K562 (cell line): ENCODE data around the gene NKAPL. TPM values are rescaled to one million over a fixed set of nuclear protein-coding genes. Genes with fewer than 3 reads are reported as not detected.
A peak's percentile ranks its signal among the peaks of the same experiment; 100 is the strongest.

Source experiments
- ELF1 ChIP-seq: fragments of 200-800 bp; sonication (Bioruptor generic); IDR thresholded peaks from 2 replicates; pipeline ENCODE4 v1.6.1; 2016; ENCODE audit warnings: missing genetic modification characterization, missing compliant biosample characterization
- FOXM1 ChIP-seq, 2 experiments: fragments of 450-650 bp in 1 of 2; sonication (generic) in 1 of 2; formaldehyde crosslinking in 1 of 2; IDR thresholded peaks; 2 replicates each; pipeline versions ENCODE4 v1.6.1 to v1.9.0; 2017 to 2022; ENCODE audit warnings: low read depth in 2 of 2, mild to moderate bottlenecking in 2 of 2, missing genetic modification reagents in 1 of 2, moderate library complexity in 1 of 2
- GATAD2B ChIP-seq: fragments of 450-650 bp; IDR thresholded peaks from 2 replicates; pipeline ENCODE4 v1.6.1; 2017; ENCODE audit warnings: mild to moderate bottlenecking, borderline replicate concordance
- HDAC8 ChIP-seq: fragments of 450-650 bp; IDR thresholded peaks from 2 replicates; pipeline ENCODE4 v1.6.1; 2016; ENCODE audit warnings: mild to moderate bottlenecking, missing genetic modification characterization, moderate library complexity, missing compliant biosample characterization
- KDM5B ChIP-seq: fragments of 200-600 bp; sonication (generic); IDR thresholded peaks from 2 replicates; pipeline ENCODE4 v1.6.1; 2012; ENCODE audit warnings: low read depth, mild to moderate bottlenecking, moderate library complexity, low read length, control low read depth, inconsistent platforms; ENCODE audit not compliant: insufficient replicate concordance
- MTA1 ChIP-seq: fragments of 450-650 bp; IDR thresholded peaks from 2 replicates; pipeline ENCODE4 v1.6.1; 2017; ENCODE audit warnings: borderline replicate concordance
- NEUROD1 ChIP-seq: fragments of 150-350 bp; IDR thresholded peaks from 2 replicates; pipeline ENCODE4 v1.6.1; 2014; ENCODE audit warnings: borderline replicate concordance, low read length, low read depth; ENCODE audit not compliant: partially characterized antibody
- PKNOX1 ChIP-seq: fragments of 450-650 bp; IDR thresholded peaks from 2 replicates; pipeline ENCODE4 v1.6.1; 2016
- POLR2H ChIP-seq: IDR thresholded peaks from 2 replicates; pipeline ENCODE4 v1.6.1; 2016; ENCODE audit warnings: missing genetic modification characterization, low read depth, mild to moderate bottlenecking, control low read depth, missing compliant biosample characterization, moderate library complexity
- TAF9B ChIP-seq: fragments of 450-650 bp; IDR thresholded peaks from 2 replicates; pipeline ENCODE4 v1.6.1; 2018; ENCODE audit warnings: mild to moderate bottlenecking; ENCODE audit not compliant: partially characterized antibody
- TCF7 ChIP-seq: sonication (generic); IDR thresholded peaks from 2 replicates; pipeline ENCODE4 v1.6.1; 2016; ENCODE audit warnings: antibody characterized with exemption, borderline replicate concordance
- TFE3 ChIP-seq: fragments of 450-650 bp; formaldehyde crosslinking; IDR thresholded peaks from 2 replicates; pipeline ENCODE4 v1.4.0; 2020; ENCODE audit warnings: mild to moderate bottlenecking, mixed read lengths
- ZFPM2 ChIP-seq: fragments of 250-450 bp; sonication (Bioruptor Pico); IDR thresholded peaks from 2 replicates; pipeline ENCODE4 v1.5.1; 2022; ENCODE audit warnings: mild to moderate bottlenecking
- ZNF57 ChIP-seq: fragments of 450-650 bp; formaldehyde crosslinking; IDR thresholded peaks from 2 replicates; pipeline ENCODE4 v1.4.0; 2020; ENCODE audit warnings: mild to moderate bottlenecking, moderate library complexity
- ZNF766 ChIP-seq: fragments of 200-800 bp; sonication (Bioruptor generic); conservative IDR thresholded peaks from 2 replicates; pipeline ENCODE4 v1.6.1; 2016; ENCODE audit warnings: missing genetic modification characterization, missing compliant biosample characterization
- polyA plus RNA-seq, 8 experiments: library from polyadenylated mRNA; depleted of rRNA in 4 of 8; stranded (reverse) in 5 of 8; unstranded in 3 of 8; fragments of >200 nt; fragmentation: Nextera tagmentation in 2 of 8; fragmentation: Illumina TruSeq in 1 of 8; extraction: Ambion mirVana in 2 of 8; extraction: Trizol in 1 of 8; gene quantifications; 2 replicates each; pipeline versions ENCODE4 v1.2.1 to v1.2.3, GENCODE V29; 2011 to 2014; ENCODE audit warnings: inconsistent platforms in 1 of 8, missing spikeins in 1 of 8
- total RNA-seq, 7 experiments: library from RNA; depleted of rRNA in 6 of 7; stranded (reverse); fragments of >200 nt in 6 of 7; fragmentation: Illumina TruSeq in 2 of 7; extraction: Trizol in 2 of 7; gene quantifications; 2 replicates each; pipeline versions ENCODE4 v1.2.1 to v1.2.3, GENCODE V29; 2011 to 2021; ENCODE audit warnings: low replicate concordance in 1 of 7
- TF ChIP-seq, protein P1 (sequence below): fragments of 250-450 bp; sonication (Bioruptor Pico); IDR thresholded peaks from 2 replicates; pipeline ENCODE4 v1.4.0; 2020

The NKAPL gene
- total and polyA plus RNA-seq, 9 of the 15 experiments (the other 6 are each of a cell fraction or from before 2014, with no cell fraction given) = not detected

GRCh38 chr6:28266962-28267694 lies 8.0 kb downstream of the NKAPL start, which contains the start of gene ZSCAN26 (continued):
- no peak for TF ChIP-seq PKNOX1
- 0 out of 2 replicates have a peak, but pooled peaks have one; percentile 56 for TF ChIP-seq ZNF57 (CRISPR knock-in tag)
- no peak for TF ChIP-seq TCF7
- TF ChIP-seq FOXM1 (IDR thresholded peaks at IDR 0.05; ENCODE audit: low read depth) = peak; percentile 39; the same call in 1 of the 2 replicates
- no peak for TF ChIP-seq FOXM1 (CRISPR knock-in tag; IDR thresholded peaks at IDR 0.05; ENCODE audit: low read depth)
- TF ChIP-seq ZNF766 = no peak
- TF ChIP-seq KDM5B = peak; percentile 93
- peak; percentile 59 for TF ChIP-seq MTA1
- peak; percentile 88 for TF ChIP-seq TAF9B
- TF ChIP-seq ZFPM2 = no peak
- no peak; the same call in 1 of the 2 replicates for TF ChIP-seq ELF1 (tag)
- no peak for TF ChIP-seq GATAD2B
- no peak for TF ChIP-seq TFE3
- no peak for TF ChIP-seq HDAC8 (tag)
- TF ChIP-seq POLR2H (tag) = peak; percentile 63; the same call in 1 of the 2 replicates
- peak; percentile 23 for TF ChIP-seq NEUROD1
- TF ChIP-seq, protein P1, sequence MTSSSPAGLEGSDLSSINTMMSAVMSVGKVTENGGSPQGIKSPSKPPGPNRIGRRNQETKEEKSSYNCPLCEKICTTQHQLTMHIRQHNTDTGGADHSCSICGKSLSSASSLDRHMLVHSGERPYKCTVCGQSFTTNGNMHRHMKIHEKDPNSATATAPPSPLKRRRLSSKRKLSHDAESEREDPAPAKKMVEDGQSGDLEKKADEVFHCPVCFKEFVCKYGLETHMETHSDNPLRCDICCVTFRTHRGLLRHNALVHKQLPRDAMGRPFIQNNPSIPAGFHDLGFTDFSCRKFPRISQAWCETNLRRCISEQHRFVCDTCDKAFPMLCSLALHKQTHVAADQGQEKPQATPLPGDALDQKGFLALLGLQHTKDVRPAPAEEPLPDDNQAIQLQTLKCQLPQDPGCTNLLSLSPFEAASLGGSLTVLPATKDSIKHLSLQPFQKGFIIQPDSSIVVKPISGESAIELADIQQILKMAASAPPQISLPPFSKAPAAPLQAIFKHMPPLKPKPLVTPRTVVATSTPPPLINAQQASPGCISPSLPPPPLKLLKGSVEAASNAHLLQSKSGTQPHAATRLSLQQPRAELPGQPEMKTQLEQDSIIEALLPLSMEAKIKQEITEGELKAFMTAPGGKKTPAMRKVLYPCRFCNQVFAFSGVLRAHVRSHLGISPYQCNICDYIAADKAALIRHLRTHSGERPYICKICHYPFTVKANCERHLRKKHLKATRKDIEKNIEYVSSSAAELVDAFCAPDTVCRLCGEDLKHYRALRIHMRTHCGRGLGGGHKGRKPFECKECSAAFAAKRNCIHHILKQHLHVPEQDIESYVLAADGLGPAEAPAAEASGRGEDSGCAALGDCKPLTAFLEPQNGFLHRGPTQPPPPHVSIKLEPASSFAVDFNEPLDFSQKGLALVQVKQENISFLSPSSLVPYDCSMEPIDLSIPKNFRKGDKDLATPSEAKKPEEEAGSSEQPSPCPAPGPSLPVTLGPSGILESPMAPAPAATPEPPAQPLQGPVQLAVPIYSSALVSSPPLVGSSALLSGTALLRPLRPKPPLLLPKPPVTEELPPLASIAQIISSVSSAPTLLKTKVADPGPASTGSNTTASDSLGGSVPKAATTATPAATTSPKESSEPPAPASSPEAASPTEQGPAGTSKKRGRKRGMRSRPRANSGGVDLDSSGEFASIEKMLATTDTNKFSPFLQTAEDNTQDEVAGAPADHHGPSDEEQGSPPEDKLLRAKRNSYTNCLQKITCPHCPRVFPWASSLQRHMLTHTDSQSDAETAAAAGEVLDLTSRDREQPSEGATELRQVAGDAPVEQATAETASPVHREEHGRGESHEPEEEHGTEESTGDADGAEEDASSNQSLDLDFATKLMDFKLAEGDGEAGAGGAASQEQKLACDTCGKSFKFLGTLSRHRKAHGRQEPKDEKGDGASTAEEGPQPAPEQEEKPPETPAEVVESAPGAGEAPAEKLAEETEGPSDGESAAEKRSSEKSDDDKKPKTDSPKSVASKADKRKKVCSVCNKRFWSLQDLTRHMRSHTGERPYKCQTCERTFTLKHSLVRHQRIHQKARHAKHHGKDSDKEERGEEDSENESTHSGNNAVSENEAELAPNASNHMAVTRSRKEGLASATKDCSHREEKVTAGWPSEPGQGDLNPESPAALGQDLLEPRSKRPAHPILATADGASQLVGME (CRISPR knock-in tag) = peak; percentile 95
